Spleen (tissue), 11 donors: ENCODE results near the gene SELENOO. TPM values are rescaled to one million over a fixed set of nuclear protein-coding genes. Genes with fewer than 3 reads are reported as not detected.

Experiments
- DNase-seq: peaks from one replicate; pipeline ENCODE4 v3.0.0-alpha.2; 2020
- H3K27ac ChIP-seq, 8 donors: fragments of 200-600 bp; sonication (generic) in 7 of 8; 1 replicate in 4 of 8; 2 replicates in 4 of 8; pipeline versions ENCODE4 v1.5.0 to v1.8.0; 2016 to 2021; ENCODE audit warnings: inconsistent platforms in 4 of 8, mild to moderate bottlenecking in 4 of 8, moderate library complexity in 1 of 8
- H3K27me3 ChIP-seq, 7 donors: fragments of 200-600 bp; sonication (generic) in 6 of 7; replicated peaks in 1 of 7; 1 replicate in 4 of 7; 2 replicates in 3 of 7; pipeline versions ENCODE4 v1.5.0 to v1.8.0; 2016 to 2021; ENCODE audit warnings: inconsistent platforms in 3 of 7, mild to moderate bottlenecking in 1 of 7
- H3K36me3 ChIP-seq, 6 donors: fragments of 200-600 bp; sonication (generic) in 5 of 6; 1 replicate in 4 of 6; 2 replicates in 2 of 6; pipeline versions ENCODE4 v1.5.0 to v1.8.0; 2016 to 2021; ENCODE audit warnings: inconsistent platforms in 2 of 6
- H3K4me1 ChIP-seq, 6 donors: fragments of 200-600 bp; sonication (generic) in 5 of 6; 1 replicate in 3 of 6; 2 replicates in 3 of 6; pipeline versions ENCODE4 v1.5.0 to v1.8.0; 2016 to 2021; ENCODE audit warnings: inconsistent platforms in 3 of 6
- H3K4me3 ChIP-seq, 8 donors: fragments of 200-600 bp; sonication (generic) in 7 of 8; 1 replicate in 4 of 8; 2 replicates in 4 of 8; pipeline versions ENCODE4 v1.5.0 to v1.8.0; 2016 to 2021; ENCODE audit warnings: inconsistent platforms in 4 of 8, mild to moderate bottlenecking in 4 of 8, moderate library complexity in 2 of 8
- H3K9me3 ChIP-seq, 8 donors: fragments of 200-600 bp; sonication (generic) in 7 of 8; 1 replicate in 4 of 8; 2 replicates in 4 of 8; pipeline versions ENCODE4 v1.5.0 to v1.8.0; 2016 to 2021; ENCODE audit warnings: inconsistent platforms in 4 of 8
- POLR2A ChIP-seq, 3 donors: fragments of 450-650 bp; IDR thresholded peaks; one replicate each; pipeline ENCODE4 v1.5.1; 2017; ENCODE audit warnings: antibody characterized with exemption in 3 of 3, mild to moderate bottlenecking in 1 of 3
- POLR2AphosphoS5 ChIP-seq, 3 donors: sonication (generic); formaldehyde crosslinking; IDR thresholded peaks; one replicate each; pipeline ENCODE4 v1.5.1; 2017; ENCODE audit warnings: antibody characterized with exemption in 3 of 3
- WGBS, 5 donors: extraction: QIAGEN DNeasy Blood & Tissue Kit in 3 of 5; methylation state at CpG; one replicate each; pipeline versions ENCODE4 v1.1.5 to v1.1.7; 2013 to 2018; 5-methylcytosine and 5-hydroxymethylcytosine counted together
- intact Hi-C: fragments of 100-400 bp; cut with DNase I; formaldehyde crosslinking; loops from one replicate; pipeline ENCODE4 v1.15.0; 2023; ENCODE audit warnings: low total_unique reads
- polyA plus RNA-seq, 3 donors: library from polyadenylated mRNA; stranded (reverse); fragments of 200-250 nt; gene quantifications; one replicate each; pipeline ENCODE4 v1.2.1, GENCODE V29; 2013
- total RNA-seq, 7 donors: library from RNA; depleted of rRNA in 3 of 7; stranded (reverse); fragments of >200 nt in 3 of 7; fragmentation: NEBNext Ultra II Directional in 4 of 7; extraction: Animal tissue kit (Norgen Biotek cat#: 25700) in 4 of 7; gene quantifications; one replicate each; pipeline versions ENCODE4 v1.1.0 to v1.2.1, GENCODE V29; 2016 to 2021
- TF ChIP-seq, protein P1 (sequence below), 11 experiments: fragments of 200-600 bp in 7 of 11; fragments of 450-650 bp in 4 of 11; sonication (generic) in 4 of 11; IDR thresholded peaks in 8 of 11; conservative IDR thresholded peaks in 3 of 11; 1 replicate in 7 of 11; 2 replicates in 4 of 11; pipeline versions ENCODE4 v1.4.0 to v1.8.0; 2016 to 2021; ENCODE audit warnings: antibody characterized with exemption in 11 of 11, inconsistent platforms in 4 of 11, mild to moderate bottlenecking in 1 of 11
- donor health status: healthy with polysubstance abuse.
- donor health status: DM: no; HTN: no; CAD: no; lungs with moderate emphysema.
- donor health status: DM: no; HTN: no; CAD: no.
- donor health status: Bipolar disorder and iron deficiency.
- donor health status: healthy.
- donor health status: DM: no; HTN: no; CAD: no.
- donor health status: DM: yes; HTN: yes; CAD: no.

The SELENOO gene
- total and polyA plus RNA-seq, 10 donors = 25.4 to 70.8 (median 29.5) TPM

DNA sequence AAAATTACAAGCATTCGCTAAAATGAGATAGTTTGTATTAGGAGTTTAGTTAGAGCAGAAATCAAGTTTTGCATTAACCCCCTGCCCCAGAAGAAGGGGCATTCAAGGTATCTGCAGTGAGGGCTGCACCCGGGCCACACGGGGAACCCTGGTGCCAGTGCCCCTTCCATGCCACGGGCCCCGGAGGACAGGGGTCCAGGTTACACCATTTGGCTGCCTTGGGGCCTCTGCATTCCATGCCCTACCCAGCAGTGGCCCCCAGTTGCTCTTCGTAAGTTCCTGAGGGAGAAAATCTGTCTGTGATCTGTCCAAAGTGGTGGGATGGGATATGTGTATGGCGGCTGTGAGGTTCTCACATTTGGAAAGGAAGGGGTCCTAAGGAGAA lies 47.1 kb upstream of the SELENOO start:
- H3K9me3 ChIP-seq = no peaks in the 10 kb centered on the region
- H3K4me1 ChIP-seq = peaks cover 0 to 7% (median 6%) of the 10 kb centered on the region in 6 donors
- no peak for DNase-seq
- no peak overlapping the region for H3K4me3 ChIP-seq
- 90 to 98% (median 90%) methylated on average over 7 of the region's 7 CpGs for WGBS, 5 donors
- intact Hi-C loops = loop anchor here (5.0 kb wide), 1 partner anchor 54 kb away; no protein-coding TSS in a partner anchor
- no peak overlapping the region for H3K27ac ChIP-seq
- H3K27me3 ChIP-seq = peaks cover 0 to 22% (median 0%) of the 10 kb centered on the region in 7 donors
- no peaks in the 10 kb centered on the region for H3K36me3 ChIP-seq
- TF ChIP-seq, protein P1, sequence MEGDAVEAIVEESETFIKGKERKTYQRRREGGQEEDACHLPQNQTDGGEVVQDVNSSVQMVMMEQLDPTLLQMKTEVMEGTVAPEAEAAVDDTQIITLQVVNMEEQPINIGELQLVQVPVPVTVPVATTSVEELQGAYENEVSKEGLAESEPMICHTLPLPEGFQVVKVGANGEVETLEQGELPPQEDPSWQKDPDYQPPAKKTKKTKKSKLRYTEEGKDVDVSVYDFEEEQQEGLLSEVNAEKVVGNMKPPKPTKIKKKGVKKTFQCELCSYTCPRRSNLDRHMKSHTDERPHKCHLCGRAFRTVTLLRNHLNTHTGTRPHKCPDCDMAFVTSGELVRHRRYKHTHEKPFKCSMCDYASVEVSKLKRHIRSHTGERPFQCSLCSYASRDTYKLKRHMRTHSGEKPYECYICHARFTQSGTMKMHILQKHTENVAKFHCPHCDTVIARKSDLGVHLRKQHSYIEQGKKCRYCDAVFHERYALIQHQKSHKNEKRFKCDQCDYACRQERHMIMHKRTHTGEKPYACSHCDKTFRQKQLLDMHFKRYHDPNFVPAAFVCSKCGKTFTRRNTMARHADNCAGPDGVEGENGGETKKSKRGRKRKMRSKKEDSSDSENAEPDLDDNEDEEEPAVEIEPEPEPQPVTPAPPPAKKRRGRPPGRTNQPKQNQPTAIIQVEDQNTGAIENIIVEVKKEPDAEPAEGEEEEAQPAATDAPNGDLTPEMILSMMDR (IDR thresholded peaks at IDR 0.05 in 8 of 11, conservative IDR thresholded peaks at IDR 0.05 in 3 of 11) = no peak
- no peak for TF ChIP-seq POLR2A (IDR thresholded peaks at IDR 0.05)
- no peak for TF ChIP-seq POLR2AphosphoS5 (IDR thresholded peaks at IDR 0.05)

DNA sequence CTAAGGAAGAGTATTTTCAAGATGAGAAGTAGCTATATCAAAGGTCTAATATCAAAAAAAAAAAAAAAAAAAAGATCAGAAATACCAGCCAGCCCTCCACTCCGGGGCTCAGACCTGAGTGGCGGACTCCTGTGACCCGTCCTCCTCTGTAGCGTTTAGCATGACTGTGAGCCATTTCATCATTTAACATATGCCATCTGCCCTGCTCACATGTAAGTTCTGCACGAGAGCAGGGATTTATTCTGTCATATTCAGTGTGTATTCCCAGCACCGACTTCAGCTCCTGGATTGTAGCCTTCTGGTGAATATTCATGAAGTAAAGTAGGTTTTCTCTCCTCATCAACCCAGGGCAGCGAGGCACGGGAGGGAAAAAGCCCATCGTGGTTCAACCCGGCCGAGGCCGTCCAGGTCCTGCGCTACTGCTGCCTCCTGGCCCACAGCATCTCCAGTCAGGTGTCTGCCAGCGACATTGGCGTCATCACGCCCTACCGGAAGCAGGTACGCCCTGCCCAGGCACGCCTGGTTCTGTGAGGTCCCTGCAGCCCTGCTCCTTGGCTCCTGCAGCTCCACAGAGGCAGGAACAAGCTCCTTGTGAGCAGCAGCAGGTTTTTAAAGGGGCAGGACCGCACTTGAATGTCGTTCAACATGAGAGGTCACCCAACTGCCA lies 43.0 kb upstream of the SELENOO start:
- intact Hi-C loops = no loop called here
- peak; percentile 61 for DNase-seq
- WGBS, 5 donors = 78 to 85% (median 82%) methylated on average over 19 to 21 of the region's 21 CpGs
- no peaks in the 10 kb centered on the region for H3K36me3 ChIP-seq
- H3K27me3 ChIP-seq = peaks cover 0 to 38% (median 5%) of the 10 kb centered on the region in 7 donors
- TF ChIP-seq POLR2A (IDR thresholded peaks at IDR 0.05) (no peak), POLR2AphosphoS5 (IDR thresholded peaks at IDR 0.05) (no peak)
- no peaks in the 10 kb centered on the region for H3K4me1 ChIP-seq
- no peak overlapping the region for H3K4me3 ChIP-seq
- no peak overlapping the region for H3K27ac ChIP-seq
- H3K9me3 ChIP-seq = no peaks in the 10 kb centered on the region

DNA sequence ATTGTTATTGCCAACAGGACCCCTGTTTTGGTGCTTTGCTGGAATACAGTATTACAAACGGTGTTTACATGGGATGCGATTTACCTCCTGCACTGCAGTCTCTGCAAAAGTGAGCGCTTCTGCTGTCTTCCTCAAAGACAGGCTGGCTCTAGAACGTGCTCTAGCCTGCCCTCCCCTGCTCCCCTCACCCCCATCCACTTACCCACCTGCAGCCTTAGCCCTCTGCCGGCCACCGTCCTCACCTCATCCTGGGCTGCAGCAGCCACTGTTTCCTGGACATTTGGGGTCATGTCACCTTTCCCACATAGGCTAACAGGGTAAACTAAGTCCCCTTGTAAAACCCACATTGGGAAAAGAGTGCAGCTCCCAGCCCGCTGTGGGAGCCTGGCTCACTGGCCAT lies 39.9 kb upstream of the SELENOO start:
- intact Hi-C loops = no loop called here
- TF ChIP-seq, protein P1 (IDR thresholded peaks at IDR 0.05 in 8 of 11, conservative IDR thresholded peaks at IDR 0.05 in 3 of 11) = no peak
- TF ChIP-seq POLR2A (IDR thresholded peaks at IDR 0.05) = no peak
- no peak for TF ChIP-seq POLR2AphosphoS5 (IDR thresholded peaks at IDR 0.05)
- Histone ChIP-seq H3K9me3 (no peaks in the 10 kb centered on the region), H3K36me3 (no peaks in the 10 kb centered on the region), H3K27ac (no peak overlapping the region), H3K4me3 (no peak overlapping the region), H3K4me1 (no peaks in the 10 kb centered on the region), H3K27me3 (peaks cover 0 to 60% (median 5%) of the 10 kb centered on the region in 7 donors)
- 80 to 91% (median 86%) methylated on average over 7 of the region's 7 CpGs for WGBS, 5 donors
- no peak for DNase-seq

DNA sequence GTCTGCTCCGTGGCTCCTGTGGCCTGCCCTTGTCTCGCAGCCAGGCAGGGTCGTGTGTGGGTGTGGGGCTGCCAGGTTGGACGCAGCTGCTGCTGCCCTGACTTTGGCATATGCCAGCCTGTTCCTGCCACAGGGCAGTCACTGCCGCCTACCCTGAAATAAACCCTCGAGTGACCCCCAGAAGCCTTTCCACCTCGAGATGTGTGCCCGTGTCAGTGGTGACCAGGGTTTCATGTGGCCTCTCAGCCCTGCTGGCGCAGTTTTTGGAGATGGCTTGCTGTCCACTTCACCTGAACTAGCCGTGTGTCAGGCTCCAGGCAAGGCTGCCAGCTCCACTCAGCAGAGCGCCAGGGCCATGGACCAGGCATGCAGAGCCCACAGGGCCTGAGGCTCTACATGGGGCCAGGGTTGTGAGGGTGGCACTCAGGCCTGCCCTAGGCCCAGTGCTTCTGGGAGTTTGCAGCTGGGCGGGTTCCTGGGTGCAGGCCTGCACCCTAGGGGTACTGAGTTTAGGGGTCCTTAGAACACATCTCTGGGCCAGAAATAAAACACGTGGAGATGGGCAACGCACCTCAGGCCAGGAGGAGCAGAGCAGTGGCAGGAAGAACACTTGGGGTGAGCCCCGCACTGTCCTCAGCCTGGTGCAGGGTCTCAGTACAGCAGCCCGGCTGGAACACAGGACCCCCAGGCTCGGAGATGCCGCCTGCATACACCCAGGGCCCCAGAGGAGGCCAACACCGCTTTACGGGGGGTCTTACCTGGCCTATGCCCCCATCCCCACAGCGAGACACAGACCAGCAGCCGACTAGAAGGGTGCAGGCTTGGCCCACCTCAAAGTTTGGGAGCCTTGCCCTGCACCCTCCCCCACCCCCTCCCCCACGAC lies 39.1 kb upstream of the SELENOO start:
- Histone ChIP-seq H3K36me3 (no peaks in the 10 kb centered on the region), H3K9me3 (no peaks in the 10 kb centered on the region), H3K4me3 (no peak overlapping the region), H3K27me3 (peaks cover 0 to 60% (median 5%) of the 10 kb centered on the region in 7 donors), H3K4me1 (no peaks in the 10 kb centered on the region), H3K27ac (no peak overlapping the region)
- intact Hi-C loops = no loop called here
- DNase-seq = no peak
- 77 to 89% (median 87%) methylated on average over 13 to 23 of the region's 23 CpGs for WGBS, 5 donors
- TF ChIP-seq POLR2AphosphoS5 (IDR thresholded peaks at IDR 0.05) (no peak), POLR2A (IDR thresholded peaks at IDR 0.05) (no peak)
- TF ChIP-seq, protein P1 (IDR thresholded peaks at IDR 0.05 in 8 of 11, conservative IDR thresholded peaks at IDR 0.05 in 3 of 11) = no peak
